ENCODE data around the gene C5orf46. TPM values are rescaled to one million over a fixed set of nuclear protein-coding genes. Genes with fewer than 3 reads are reported as not detected.

The C5orf46 gene
- polyA plus RNA-seq, 1 donor (not counting 4 experiments of a cell fraction or from before 2014, with no cell fraction given), result 0.75 TPM

- Histone ChIP-seq H3K79me2 (ENCODE audit: control insufficient read depth, insufficient read depth, low read length) (no peaks in the 10 kb centered on the region), H3K27ac (ENCODE audit: control insufficient read depth, insufficient read depth, low read length) (no peak overlapping the region), H4K20me1 (ENCODE audit: control insufficient read depth, extremely low read depth, insufficient read depth, low read length) (no peaks in the 10 kb centered on the region), H3K27me3 (ENCODE audit: control insufficient read depth, extremely low read depth, insufficient read depth, low read length) (no peaks in the 10 kb centered on the region), H3K9ac (ENCODE audit: control insufficient read depth, extremely low read depth, insufficient read depth, low read length) (no peak overlapping the region), H2AFZ (ENCODE audit: control insufficient read depth, low read length) (no peak overlapping the region), H3K4me3 (ENCODE audit: control insufficient read depth in 2 of 3, extremely low read depth in 1 of 3, insufficient read depth in 2 of 3, low read depth in 1 of 3, low read length in 3 of 3) (no peak overlapping the region), H3K36me3 (ENCODE audit: control insufficient read depth in 2 of 2, extremely low read depth in 1 of 2, insufficient read depth in 2 of 2, low read length in 2 of 2) (no peaks in the 10 kb centered on the region), H3K4me2 (ENCODE audit: control insufficient read depth, extremely low read depth, insufficient read depth, low read depth, low read length) (no peak overlapping the region), H3K9me3 (ENCODE audit: control insufficient read depth, low read depth, low read length) (no peaks in the 10 kb centered on the region), H3K4me1 (ENCODE audit: control insufficient read depth, extremely low read depth, insufficient read depth, low read length) (no peaks in the 10 kb centered on the region), H3K9me1 (ENCODE audit: control insufficient read depth, extremely low read depth, insufficient read depth, low read length) (no peaks in the 10 kb centered on the region)
- FAIRE-seq, result no peak
- dilution Hi-C loops (cut with MboI; ENCODE audit: extremely low pct_ligation_motif_present, low sequenced_read_pairs), result no loop called here
- TF ChIP-seq EZH2 (IDR thresholded peaks at IDR 0.05; ENCODE audit: low read length), result no peak
- TF ChIP-seq, protein P1, sequence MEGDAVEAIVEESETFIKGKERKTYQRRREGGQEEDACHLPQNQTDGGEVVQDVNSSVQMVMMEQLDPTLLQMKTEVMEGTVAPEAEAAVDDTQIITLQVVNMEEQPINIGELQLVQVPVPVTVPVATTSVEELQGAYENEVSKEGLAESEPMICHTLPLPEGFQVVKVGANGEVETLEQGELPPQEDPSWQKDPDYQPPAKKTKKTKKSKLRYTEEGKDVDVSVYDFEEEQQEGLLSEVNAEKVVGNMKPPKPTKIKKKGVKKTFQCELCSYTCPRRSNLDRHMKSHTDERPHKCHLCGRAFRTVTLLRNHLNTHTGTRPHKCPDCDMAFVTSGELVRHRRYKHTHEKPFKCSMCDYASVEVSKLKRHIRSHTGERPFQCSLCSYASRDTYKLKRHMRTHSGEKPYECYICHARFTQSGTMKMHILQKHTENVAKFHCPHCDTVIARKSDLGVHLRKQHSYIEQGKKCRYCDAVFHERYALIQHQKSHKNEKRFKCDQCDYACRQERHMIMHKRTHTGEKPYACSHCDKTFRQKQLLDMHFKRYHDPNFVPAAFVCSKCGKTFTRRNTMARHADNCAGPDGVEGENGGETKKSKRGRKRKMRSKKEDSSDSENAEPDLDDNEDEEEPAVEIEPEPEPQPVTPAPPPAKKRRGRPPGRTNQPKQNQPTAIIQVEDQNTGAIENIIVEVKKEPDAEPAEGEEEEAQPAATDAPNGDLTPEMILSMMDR (optimal IDR thresholded peaks at IDR 0.05 in 1 of 3, IDR thresholded peaks at IDR 0.05 in 1 of 3, conservative IDR thresholded peaks at IDR 0.05 in 1 of 3; ENCODE audit: extremely low read depth in 1 of 3, insufficient read depth in 2 of 3, low read length in 3 of 3), result no peak
- no peak for DNase-seq (ENCODE audit: low read depth, low spot score)
These were observed 63.5 kb downstream of the C5orf46 start for GRCh38 chr5:147842869-147843268.

Other genes with a start within 250 kb of the C5orf46 start
- not detected in 3 replicates for gene JAKMIP2, start 123.8 kb downstream of the C5orf46 start, polyA plus RNA-seq
- gene SPINK1, start 74.9 kb downstream of the C5orf46 start, polyA plus RNA-seq, result 0.13 to 0.17 TPM in 2 of 3 replicates, not detected in the other
- gene SCGB3A2, start 27.8 kb downstream of the C5orf46 start, polyA plus RNA-seq, result not detected in 3 replicates
- gene SPINK5, start 157.4 kb upstream of the C5orf46 start, polyA plus RNA-seq, result 16.6 to 29.2 TPM (median 22.6 TPM) in 3 replicates

Data from keratinocyte (primary cell).